Dendritic cell treated with granulocyte-macrophage colony-stimulating factor and Interleukin-4, amounts not matched to agents 40 ng/mL and 50 ng/mL, for 4 days (primary cell): ENCODE data around the gene VNN1.

Experiments
- H3K27ac Mint-ChIP-seq: one replicate; pipeline ENCODE4 v1.8.0; 2022; ENCODE audit warnings: mild to moderate bottlenecking, mixed read lengths
- H3K27me3 Mint-ChIP-seq: one replicate; pipeline ENCODE4 v1.8.0; 2022; ENCODE audit warnings: mild to moderate bottlenecking, mixed read lengths
- H3K36me3 Mint-ChIP-seq: one replicate; pipeline ENCODE4 v1.8.0; 2022; ENCODE audit warnings: low read depth, mixed read lengths
- H3K4me1 Mint-ChIP-seq: one replicate; pipeline ENCODE4 v1.8.0; 2022; ENCODE audit warnings: low read depth, mixed read lengths
- H3K4me3 Mint-ChIP-seq: one replicate; pipeline ENCODE4 v1.8.0; 2022; ENCODE audit warnings: mild to moderate bottlenecking, moderate library complexity, mixed read lengths
- H3K9me3 Mint-ChIP-seq: one replicate; pipeline ENCODE4 v1.8.0; 2022; ENCODE audit warnings: mixed read lengths
- intact Hi-C: fragments of 100-400 bp; cut with micrococcal nuclease; formaldehyde crosslinking; loops from one replicate; pipeline ENCODE4 v1.15.0; 2022

Gene VNN1

DNA sequence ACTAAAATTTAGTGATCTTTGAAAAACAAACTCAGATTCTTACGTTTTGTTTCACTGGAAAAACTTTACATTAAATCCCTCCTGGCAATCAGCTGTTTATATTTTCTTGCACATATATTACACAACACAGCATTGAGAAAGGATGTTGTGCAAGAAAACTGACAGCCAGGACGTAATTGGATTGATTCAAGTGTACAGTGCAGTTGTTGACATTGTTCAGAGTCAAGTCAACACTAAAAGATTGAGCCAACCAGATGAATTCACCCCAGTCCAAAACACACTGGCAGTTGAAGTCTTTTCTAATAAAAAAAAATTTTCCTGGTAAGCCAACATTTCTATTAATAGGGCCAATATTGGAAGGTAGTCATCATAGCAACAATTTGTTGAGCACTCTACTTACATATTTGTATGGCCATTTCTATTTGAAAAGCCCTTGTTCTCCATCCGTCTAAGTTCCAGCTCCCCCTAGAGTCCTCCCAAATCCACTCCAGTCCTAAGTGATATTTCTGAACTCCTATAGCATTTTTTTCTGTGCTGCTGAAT, 20.9 kb upstream of the VNN1 start:
- Mint-ChIP-seq H3K36me3 (no peaks in the 10 kb centered on the region), H3K27ac (no peak overlapping the region), H3K4me1 (peaks cover 41% of the 10 kb centered on the region), H3K4me3 (no peak overlapping the region), H3K27me3 (no peaks in the 10 kb centered on the region), H3K9me3 (no peaks in the 10 kb centered on the region)
- intact Hi-C loops = loop anchor here (5.0 kb wide), 1 partner anchor 33 kb away; no protein-coding TSS in a partner anchor

DNA sequence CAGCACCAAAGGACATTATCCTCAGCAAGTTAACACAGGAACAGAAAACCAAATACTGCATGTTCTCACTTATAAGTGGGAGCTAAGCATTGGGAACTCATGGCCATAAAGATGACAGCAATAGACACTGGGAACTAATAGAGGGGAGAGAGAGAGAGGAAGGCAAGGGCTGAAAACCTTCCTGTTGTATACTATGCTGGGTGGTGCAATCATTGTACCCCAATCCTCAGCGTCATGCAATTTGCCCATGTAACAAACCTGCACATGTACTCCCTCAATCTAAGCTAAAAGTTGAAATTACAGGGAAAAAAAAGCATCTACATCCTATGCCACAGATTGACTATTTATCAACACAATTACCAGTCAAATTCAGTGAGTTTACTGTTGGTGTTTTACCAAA, 20.0 kb upstream of the VNN1 start:
- no peak overlapping the region for H3K4me3 Mint-ChIP-seq
- no peaks in the 10 kb centered on the region for H3K27me3 Mint-ChIP-seq
- H3K36me3 Mint-ChIP-seq = no peaks in the 10 kb centered on the region
- H3K4me1 Mint-ChIP-seq = peaks cover 41% of the 10 kb centered on the region
- intact Hi-C loops = loop anchor here (5.0 kb wide), 1 partner anchor 33 kb away; no protein-coding TSS in a partner anchor
- H3K27ac Mint-ChIP-seq = no peak overlapping the region
- H3K9me3 Mint-ChIP-seq = no peaks in the 10 kb centered on the region

DNA sequence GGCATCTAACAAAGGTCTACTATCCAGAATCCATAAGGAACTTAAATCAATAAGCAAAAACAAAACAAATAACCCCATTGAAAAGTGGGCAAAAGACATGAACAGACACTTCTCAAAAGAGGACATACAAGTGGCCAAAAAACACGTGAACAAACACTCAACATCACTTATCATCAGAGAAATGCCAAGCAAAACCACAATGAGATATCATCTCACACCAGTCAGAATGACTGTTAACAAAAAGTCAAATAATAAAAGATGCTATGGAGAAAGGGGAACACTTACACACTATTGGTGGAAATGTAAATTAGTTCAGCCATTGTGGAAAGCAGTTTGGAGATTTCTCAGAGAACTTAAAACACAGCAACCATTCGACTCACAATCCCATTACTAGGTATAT, 19.4 kb upstream of the VNN1 start:
- intact Hi-C loops = loop anchor here (5.0 kb wide), 1 partner anchor 34 kb away; no protein-coding TSS in a partner anchor
- no peaks in the 10 kb centered on the region for H3K27me3 Mint-ChIP-seq
- no peaks in the 10 kb centered on the region for H3K9me3 Mint-ChIP-seq
- H3K4me3 Mint-ChIP-seq = no peak overlapping the region
- no peak overlapping the region for H3K27ac Mint-ChIP-seq
- H3K4me1 Mint-ChIP-seq = peaks cover 41% of the 10 kb centered on the region
- H3K36me3 Mint-ChIP-seq = no peaks in the 10 kb centered on the region

DNA sequence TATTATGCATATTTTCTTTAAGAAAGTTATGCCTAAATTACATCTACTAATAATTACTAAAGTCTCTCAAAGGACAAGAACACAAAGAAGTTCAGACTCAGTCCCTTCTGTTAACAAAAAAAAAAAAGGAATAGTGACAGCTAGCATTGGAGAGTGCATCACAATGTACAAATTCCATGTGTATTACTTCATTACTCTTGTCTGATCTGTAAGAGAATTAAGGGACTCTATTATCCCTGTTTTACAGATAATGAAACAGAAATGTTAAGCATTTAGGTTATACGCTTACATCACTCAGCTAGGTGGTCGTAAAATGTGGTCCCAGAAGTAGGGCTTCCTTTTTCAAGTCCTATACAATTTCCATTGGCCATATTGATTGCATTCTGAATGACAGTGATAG, 17.2 kb upstream of the VNN1 start:
- intact Hi-C loops = loop anchor here (5.0 kb wide), 1 partner anchor 36 kb away; no protein-coding TSS in a partner anchor
- Mint-ChIP-seq H3K36me3 (no peaks in the 10 kb centered on the region), H3K9me3 (no peaks in the 10 kb centered on the region), H3K4me3 (no peak overlapping the region), H3K27me3 (no peaks in the 10 kb centered on the region), H3K4me1 (peaks cover 27% of the 10 kb centered on the region), H3K27ac (no peak overlapping the region)

DNA sequence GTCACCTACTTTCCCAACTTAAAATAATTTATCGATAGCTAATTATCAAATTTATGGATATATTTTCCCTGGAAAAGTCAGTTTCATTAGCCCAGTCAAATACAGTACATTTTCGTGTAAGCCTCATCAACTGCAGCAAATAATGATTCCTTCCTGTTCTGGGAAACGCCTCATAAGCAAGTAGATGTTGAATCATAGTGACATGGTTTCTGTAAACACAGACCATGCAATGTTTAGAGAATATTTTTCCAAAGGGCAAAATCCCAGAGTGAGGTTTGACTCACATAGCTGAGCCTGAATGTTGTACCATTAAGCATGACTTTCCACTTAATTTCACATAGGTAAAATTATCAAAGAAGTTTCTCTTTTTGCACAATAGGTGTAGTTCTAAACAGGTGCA, 16.7 kb upstream of the VNN1 start:
- intact Hi-C loops = loop anchor here (5.0 kb wide), 1 partner anchor 37 kb away; no protein-coding TSS in a partner anchor
- Mint-ChIP-seq H3K27ac (no peak overlapping the region), H3K36me3 (no peaks in the 10 kb centered on the region), H3K4me1 (peaks cover 25% of the 10 kb centered on the region), H3K27me3 (no peaks in the 10 kb centered on the region), H3K9me3 (no peaks in the 10 kb centered on the region), H3K4me3 (no peak overlapping the region)

DNA sequence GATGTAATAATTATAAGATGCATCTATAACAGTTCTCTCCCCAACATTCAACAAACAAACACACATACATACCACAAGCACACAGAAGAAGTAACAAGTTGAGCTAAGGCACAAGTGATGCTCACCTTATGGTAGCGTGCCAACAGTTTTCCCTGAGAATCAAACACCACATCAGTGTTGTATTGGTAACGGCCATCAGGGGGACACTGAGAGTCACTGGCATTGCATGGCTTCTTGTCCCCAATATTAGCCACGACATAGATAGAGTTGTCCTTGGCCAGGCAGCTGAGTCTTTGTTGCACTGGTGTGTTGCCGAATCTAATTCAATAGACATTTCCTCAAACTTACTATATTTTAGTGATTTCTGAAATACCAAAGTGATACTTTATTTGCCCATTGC, 14.8 kb upstream of the VNN1 start:
- Mint-ChIP-seq H3K36me3 (no peaks in the 10 kb centered on the region), H3K27ac (no peak overlapping the region), H3K4me3 (no peak overlapping the region), H3K9me3 (no peaks in the 10 kb centered on the region), H3K27me3 (no peaks in the 10 kb centered on the region), H3K4me1 (peaks cover 14% of the 10 kb centered on the region)
- intact Hi-C loops = no loop called here

DNA sequence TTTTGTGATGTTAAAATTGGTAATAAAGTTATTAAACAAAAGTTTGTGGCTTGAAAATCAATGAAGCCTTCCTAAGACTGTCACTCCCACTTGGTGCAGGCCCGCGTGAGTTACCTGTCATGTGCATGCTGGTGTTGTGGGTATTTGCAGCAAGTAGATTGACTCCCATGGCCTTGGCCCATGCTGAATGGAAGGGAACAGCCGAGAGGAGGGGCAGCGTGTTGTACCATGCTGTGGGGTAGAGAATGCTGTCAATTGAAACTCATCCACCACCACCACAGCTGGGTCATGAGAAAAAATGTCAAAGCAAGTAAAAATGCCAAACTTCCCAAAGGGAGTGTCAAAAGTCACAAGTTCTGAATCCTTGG, 12.7 kb upstream of the VNN1 start:
- Mint-ChIP-seq H3K27ac (no peak overlapping the region), H3K27me3 (no peaks in the 10 kb centered on the region), H3K4me3 (no peak overlapping the region), H3K4me1 (no peaks in the 10 kb centered on the region), H3K9me3 (no peaks in the 10 kb centered on the region), H3K36me3 (no peaks in the 10 kb centered on the region)
- intact Hi-C loops = no loop called here

DNA sequence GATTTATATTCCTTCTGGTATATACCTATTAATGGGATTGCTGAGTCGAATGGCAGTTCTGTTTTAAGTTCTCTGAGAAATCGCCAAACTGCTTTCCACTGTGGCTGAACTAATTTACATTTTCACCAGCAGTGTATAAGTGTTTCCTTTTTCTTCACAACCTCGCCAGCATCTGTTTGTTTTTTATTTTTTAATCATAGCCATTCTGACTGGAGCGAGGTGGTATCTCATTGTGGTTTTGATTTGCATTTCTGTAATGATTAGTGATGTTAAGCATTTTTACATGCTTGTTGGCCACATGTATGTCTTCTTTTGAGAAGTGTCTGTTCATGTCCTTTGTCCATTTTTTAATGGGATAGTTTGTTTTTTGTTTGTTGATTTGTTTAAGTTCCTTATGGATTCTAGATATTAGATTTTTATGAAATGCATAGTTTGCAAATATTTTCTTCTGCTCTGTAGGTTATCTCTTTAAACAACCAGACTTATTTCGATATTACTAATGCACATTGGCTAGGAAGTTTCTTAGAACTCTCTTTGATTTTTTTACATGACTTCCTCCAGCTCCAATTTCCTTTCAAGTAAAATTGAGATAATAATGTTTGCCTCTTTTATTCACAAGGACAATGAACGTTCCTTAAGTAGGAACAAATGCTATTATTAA, 12.2 kb upstream of the VNN1 start:
- intact Hi-C loops = no loop called here
- H3K27ac Mint-ChIP-seq = no peak overlapping the region

DNA sequence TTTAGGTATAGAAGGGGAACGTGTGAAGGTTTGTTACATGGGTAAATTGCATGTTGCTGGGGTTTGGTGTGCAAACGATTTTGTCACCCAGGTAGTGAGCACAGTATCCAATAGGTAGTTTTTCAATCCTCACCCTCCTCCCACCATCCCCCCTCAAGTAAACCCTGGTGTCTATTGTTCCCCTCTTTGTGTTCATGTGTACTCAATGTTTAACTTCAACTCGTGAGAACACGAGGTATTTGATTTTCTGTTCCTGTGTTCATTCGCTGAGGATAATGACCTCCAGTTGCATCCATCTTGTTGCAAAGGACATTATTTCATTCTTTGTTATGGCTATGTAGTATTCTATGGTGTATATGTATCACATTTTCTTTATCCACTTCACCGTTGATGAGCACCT, 11.6 kb upstream of the VNN1 start:
- H3K4me1 Mint-ChIP-seq = no peaks in the 10 kb centered on the region
- H3K27ac Mint-ChIP-seq = no peak overlapping the region
- intact Hi-C loops = no loop called here
- H3K36me3 Mint-ChIP-seq = no peaks in the 10 kb centered on the region
- H3K9me3 Mint-ChIP-seq = no peaks in the 10 kb centered on the region
- H3K4me3 Mint-ChIP-seq = no peak overlapping the region
- no peaks in the 10 kb centered on the region for H3K27me3 Mint-ChIP-seq

More for the DNA sequence above, 12.2 kb upstream of the VNN1 start:
- no peaks in the 10 kb centered on the region for H3K4me1 Mint-ChIP-seq
- no peaks in the 10 kb centered on the region for H3K27me3 Mint-ChIP-seq
- H3K9me3 Mint-ChIP-seq = no peaks in the 10 kb centered on the region
- H3K4me3 Mint-ChIP-seq = no peak overlapping the region
- H3K36me3 Mint-ChIP-seq = no peaks in the 10 kb centered on the region

DNA sequence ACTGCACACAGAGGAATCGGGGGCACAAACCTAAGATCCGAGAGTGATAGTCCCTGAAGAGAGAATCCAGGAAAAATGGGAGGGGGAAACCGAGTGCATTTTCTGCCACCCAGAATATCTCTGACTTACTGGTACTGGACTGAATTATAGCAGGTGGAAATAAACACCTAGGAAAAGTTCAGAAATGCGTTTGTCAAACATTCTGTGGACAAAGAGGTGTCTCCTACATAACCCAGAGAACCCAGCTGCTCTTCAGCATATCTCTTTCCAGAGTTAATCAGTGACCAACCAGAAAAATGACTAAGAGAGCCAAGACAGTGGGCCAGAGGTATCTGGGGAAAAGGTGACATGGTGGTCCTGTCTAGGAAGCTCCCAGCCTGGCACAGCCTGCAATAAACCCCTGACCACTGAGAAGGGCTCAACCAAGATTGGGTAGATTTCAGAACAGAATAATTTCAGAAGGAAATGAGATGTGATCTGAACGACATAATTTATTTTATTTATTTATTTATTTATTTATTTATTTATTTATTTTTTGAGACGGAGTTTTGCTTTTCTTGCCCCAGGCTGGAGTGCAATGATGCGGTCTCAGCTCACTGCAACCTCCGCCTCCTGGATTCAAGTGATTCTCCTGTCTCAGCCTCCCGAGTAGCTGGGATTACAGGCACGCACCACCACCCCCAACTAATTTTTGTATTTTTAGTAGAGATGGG, 6.0 kb upstream of the VNN1 start:
- H3K27me3 Mint-ChIP-seq = peaks cover 1% of the 10 kb centered on the region
- H3K4me1 Mint-ChIP-seq = peaks cover 7% of the 10 kb centered on the region
- intact Hi-C loops = loop anchor here (10.0 kb wide), 1 partner anchor 45 kb away; no protein-coding TSS in a partner anchor
- H3K4me3 Mint-ChIP-seq = no peak overlapping the region
- no peaks in the 10 kb centered on the region for H3K36me3 Mint-ChIP-seq
- no peaks in the 10 kb centered on the region for H3K9me3 Mint-ChIP-seq
- no peak overlapping the region for H3K27ac Mint-ChIP-seq

DNA sequence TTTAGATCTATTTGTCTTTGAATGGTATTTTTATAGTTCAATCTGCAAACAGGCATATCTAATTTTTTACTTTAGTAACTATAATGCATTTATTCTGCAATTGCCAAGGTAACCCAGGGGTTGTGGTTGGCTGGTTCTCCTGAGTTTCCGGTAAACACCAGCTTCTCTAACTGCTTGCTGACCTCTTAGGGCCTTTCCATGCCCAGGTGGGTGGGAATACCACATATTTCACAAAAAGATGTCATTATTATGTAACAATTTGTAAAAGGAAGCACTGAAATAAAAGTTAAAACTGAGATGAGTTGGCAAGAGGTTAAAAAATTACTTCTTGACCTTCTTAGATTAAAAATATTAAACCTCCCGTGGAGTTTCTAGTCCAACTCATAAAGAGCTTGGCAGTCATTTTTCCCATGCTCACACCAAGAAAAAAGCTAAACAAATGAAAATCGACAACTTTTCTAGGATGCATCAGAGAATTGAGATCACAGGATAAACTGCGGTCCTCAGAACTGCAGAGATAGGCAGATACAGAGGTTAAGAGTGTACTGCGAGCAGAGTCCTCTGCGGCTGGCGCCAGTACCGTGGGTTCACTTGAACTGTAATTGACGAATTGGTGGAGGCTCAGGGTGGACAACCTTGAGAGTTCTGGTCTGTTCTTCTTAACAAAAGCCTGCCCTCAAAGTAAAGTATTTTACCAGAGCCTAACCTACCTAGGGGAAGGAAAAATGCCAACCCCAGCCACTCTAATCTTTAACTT, 2.2 kb upstream of the VNN1 start:
- Mint-ChIP-seq H3K36me3 (no peaks in the 10 kb centered on the region), H3K4me1 (peaks cover 20% of the 10 kb centered on the region), H3K4me3 (no peak overlapping the region), H3K27ac (no peak overlapping the region), H3K9me3 (no peaks in the 10 kb centered on the region), H3K27me3 (peaks cover 1% of the 10 kb centered on the region)
- intact Hi-C loops = loop anchor here (10.0 kb wide), 1 partner anchor 49 kb away; no protein-coding TSS in a partner anchor

DNA sequence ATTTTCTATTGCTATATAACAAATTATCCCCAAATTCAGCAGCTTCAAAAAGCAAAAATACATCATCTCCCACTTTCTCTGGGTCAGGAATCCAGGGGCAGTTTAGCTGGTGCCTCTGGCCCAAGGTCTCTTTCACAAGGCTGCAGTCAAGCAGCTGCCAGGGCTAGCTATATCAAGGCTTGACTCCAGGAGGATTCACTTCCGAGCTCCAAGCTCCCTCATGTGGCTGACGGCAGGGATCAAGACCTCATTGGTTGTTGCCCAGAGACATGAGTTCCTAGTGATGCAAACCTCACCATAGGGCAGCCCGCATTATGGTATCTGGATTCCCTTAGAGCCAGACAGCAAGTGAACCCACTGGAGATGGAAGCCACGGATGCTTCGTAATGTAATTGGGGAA, 1.3 kb upstream of the VNN1 start:
- Mint-ChIP-seq H3K4me3 (no peak overlapping the region), H3K36me3 (no peaks in the 10 kb centered on the region), H3K27ac (no peak overlapping the region), H3K9me3 (no peaks in the 10 kb centered on the region), H3K27me3 (peaks cover 1% of the 10 kb centered on the region), H3K4me1 (peaks cover 20% of the 10 kb centered on the region)
- intact Hi-C loops = loop anchor here (10.0 kb wide), 1 partner anchor 50 kb away; no protein-coding TSS in a partner anchor

DNA sequence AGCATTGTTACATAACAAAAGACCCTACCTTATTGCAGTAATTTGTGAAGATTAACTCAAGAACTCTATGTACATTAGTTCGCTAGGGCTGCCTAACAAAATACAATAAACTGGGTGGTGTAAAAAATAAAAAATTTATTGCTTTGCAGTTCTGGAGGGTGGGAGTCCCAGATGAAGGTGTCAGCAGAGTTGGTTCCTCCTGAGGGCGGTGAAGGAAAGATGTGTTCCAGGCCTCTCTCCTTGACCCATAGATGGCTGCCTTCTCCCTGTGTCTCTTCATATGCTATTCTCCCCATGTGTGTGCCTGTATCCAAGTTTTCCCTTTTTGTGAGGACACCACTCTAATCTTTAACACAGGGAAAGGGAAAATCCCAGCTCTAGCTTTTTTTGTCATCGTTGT, 305 bp upstream of the VNN1 start:
- peaks cover 1% of the 10 kb centered on the region for H3K27me3 Mint-ChIP-seq
- no peaks in the 10 kb centered on the region for H3K9me3 Mint-ChIP-seq
- H3K4me3 Mint-ChIP-seq = no peak overlapping the region
- H3K27ac Mint-ChIP-seq = peak overlapping the region; percentile 80
- H3K36me3 Mint-ChIP-seq = no peaks in the 10 kb centered on the region
- intact Hi-C loops = loop anchor here (10.0 kb wide), 1 partner anchor 51 kb away; no protein-coding TSS in a partner anchor
- H3K4me1 Mint-ChIP-seq = peaks cover 20% of the 10 kb centered on the region

DNA sequence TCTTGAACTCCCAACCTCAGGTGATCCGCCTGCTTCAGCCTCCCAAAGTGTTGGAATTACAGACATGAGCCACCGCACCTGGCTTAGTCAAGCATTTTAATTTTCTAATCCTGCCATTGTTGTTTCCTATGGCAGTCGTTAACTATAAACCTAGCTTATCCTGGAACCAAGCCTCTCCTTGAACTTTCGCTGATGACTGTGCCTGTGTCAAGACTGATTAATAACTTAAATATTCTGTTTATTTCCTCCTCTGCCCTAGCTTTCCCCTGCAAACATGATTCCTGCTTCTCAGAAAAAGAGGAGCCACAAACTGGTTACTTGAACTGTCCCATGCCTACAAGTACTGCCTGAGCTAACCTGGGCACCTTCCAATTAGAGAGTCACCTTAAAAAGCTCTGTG, 1.5 kb downstream of the VNN1 start:
- Mint-ChIP-seq H3K4me1 (peaks cover 20% of the 10 kb centered on the region), H3K4me3 (no peak overlapping the region), H3K36me3 (no peaks in the 10 kb centered on the region), H3K27ac (no peak overlapping the region), H3K27me3 (peaks cover 1% of the 10 kb centered on the region), H3K9me3 (no peaks in the 10 kb centered on the region)
- intact Hi-C loops = loop anchor here (10.0 kb wide), 1 partner anchor 52 kb away; no protein-coding TSS in a partner anchor
